NCI-H2081 treated with DMSO at 0.1 percent for 48 hours (cell line): Measurements from ENCODE around the gene TMEM220.
"Not testable (repeated sequence)": the region's sequence is repeated elsewhere in the genome, so short reads cannot be mapped to it uniquely, and the experiment has no call there.

Experiments used
- DNase-seq: peaks from one replicate; lab custom pipeline; 2025; lab: John Stamatoyannopoulos, UW

The TMEM220 gene

GRCh38 chr17:10754861-10755591 is 25.2 kb upstream of the TMEM220 start:
- no peak for DNase-seq

GRCh38 chr17:10754109-10754508 is 24.3 kb upstream of the TMEM220 start:
- no peak for DNase-seq

- DNase-seq: no peak
These were observed 22.9 kb upstream of the TMEM220 start for GRCh38 chr17:10752696-10753095.

- no peak for DNase-seq
These were observed 21.7 kb upstream of the TMEM220 start for GRCh38 chr17:10751563-10751962.

GRCh38 chr17:10750210-10750609 is 20.4 kb upstream of the TMEM220 start:
- DNase-seq: no peak

- DNase-seq: no peak
These were observed 18.8 kb upstream of the TMEM220 start for GRCh38 chr17:10748531-10749181.

GRCh38 chr17:10745231-10745630 is 15.4 kb upstream of the TMEM220 start:
- DNase-seq: no peak

GRCh38 chr17:10744501-10745000 is 14.7 kb upstream of the TMEM220 start:
- DNase-seq: no peak

- no peak for DNase-seq
These were observed 13.6 kb upstream of the TMEM220 start for GRCh38 chr17:10743316-10744009.

- DNase-seq: no peak
These were observed 12.6 kb upstream of the TMEM220 start for GRCh38 chr17:10742431-10742830.

GRCh38 chr17:10741416-10742135 is 11.8 kb upstream of the TMEM220 start:
- DNase-seq: no peak

- no peak for DNase-seq
These were observed 9.6 kb upstream of the TMEM220 start for GRCh38 chr17:10739386-10739785.

- DNase-seq: no peak
These were observed 8.9 kb upstream of the TMEM220 start for GRCh38 chr17:10738521-10739258.

GRCh38 chr17:10737736-10738135 is 7.9 kb upstream of the TMEM220 start:
- DNase-seq: no peak

GRCh38 chr17:10737168-10737622 is 7.4 kb upstream of the TMEM220 start:
- no peak for DNase-seq

GRCh38 chr17:10735821-10736220 is 6.0 kb upstream of the TMEM220 start:
- DNase-seq: no peak

GRCh38 chr17:10735251-10735650 is 5.4 kb upstream of the TMEM220 start:
- no peak for DNase-seq

- no peak for DNase-seq
These were observed 3.8 kb upstream of the TMEM220 start for GRCh38 chr17:10733666-10734065.

GRCh38 chr17:10732121-10732520 is 2.3 kb upstream of the TMEM220 start:
- not testable (repeated sequence) for DNase-seq

GRCh38 chr17:10731408-10731879 is 1.6 kb upstream of the TMEM220 start:
- no peak for DNase-seq

- not testable (repeated sequence) for DNase-seq
These were observed 424 bp upstream of the TMEM220 start for GRCh38 chr17:10730247-10730646.
